ENCODE data around the gene TRIM26. TPM values are rescaled to one million over a fixed set of nuclear protein-coding genes. Genes with fewer than 3 reads are reported as not detected.
A peak's percentile ranks its signal among the peaks of the same experiment; 100 is the strongest.

TRIM26 gene
- polyA plus RNA-seq, 1 donor from 2014 or later = 70.6 TPM

DNA sequence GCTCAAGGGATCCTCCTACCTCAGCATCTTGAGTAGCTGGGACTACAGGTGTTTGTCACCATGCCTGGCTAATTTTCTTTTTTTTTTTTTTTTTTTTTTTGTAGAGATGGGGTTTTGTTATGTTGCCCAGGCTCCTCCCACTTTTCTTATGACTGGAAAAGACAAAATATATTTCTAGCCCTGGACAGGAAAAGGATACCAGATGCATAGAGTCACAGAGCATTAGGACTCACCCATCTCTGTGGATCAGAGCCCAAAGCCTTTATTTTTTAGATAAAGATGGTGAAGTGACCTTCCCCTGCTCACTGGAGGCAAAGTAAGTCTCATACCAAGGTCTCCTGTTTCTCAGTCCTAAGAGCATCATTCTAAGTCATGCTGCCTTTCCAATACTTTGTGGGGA is 55.6 kb downstream of the TRIM26 start:
- Mint-ChIP-seq H3K4me1 (peaks cover 0 to 3% (median 1%) of the 10 kb centered on the region in 3 donors), H3K27me3 (peaks cover 15% of the 10 kb centered on the region), H3K27ac (no peak overlapping the region), H3K4me3 (no peak overlapping the region), H3K9me3 (no peaks in the 10 kb centered on the region), H3K36me3 (peaks cover 2% of the 10 kb centered on the region)

DNA sequence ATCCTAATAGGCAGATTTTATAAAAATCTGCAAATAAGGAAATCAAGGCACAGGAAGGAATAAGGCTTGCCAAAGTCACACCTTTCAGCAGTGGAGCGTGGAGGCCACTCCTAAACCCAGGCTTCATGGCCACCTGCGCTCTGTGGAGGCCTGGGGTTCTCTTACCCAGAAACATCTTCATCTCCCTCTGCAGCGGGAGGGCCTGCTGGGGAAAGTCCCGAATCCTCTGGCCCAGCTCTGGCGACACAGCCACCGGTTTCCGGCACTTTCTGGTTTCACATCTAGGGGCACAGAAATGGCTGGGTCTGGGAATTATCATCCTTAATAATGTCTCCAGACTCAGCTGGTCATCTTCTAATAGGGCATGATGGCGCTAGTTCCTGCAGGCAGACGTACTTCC is 56.4 kb downstream of the TRIM26 start:
- Mint-ChIP-seq H3K4me1 (peaks cover 0 to 3% (median 0%) of the 10 kb centered on the region in 3 donors), H3K4me3 (no peak overlapping the region), H3K9me3 (no peaks in the 10 kb centered on the region), H3K27me3 (peaks cover 15% of the 10 kb centered on the region), H3K36me3 (peaks cover 2% of the 10 kb centered on the region), H3K27ac (no peak overlapping the region)

DNA sequence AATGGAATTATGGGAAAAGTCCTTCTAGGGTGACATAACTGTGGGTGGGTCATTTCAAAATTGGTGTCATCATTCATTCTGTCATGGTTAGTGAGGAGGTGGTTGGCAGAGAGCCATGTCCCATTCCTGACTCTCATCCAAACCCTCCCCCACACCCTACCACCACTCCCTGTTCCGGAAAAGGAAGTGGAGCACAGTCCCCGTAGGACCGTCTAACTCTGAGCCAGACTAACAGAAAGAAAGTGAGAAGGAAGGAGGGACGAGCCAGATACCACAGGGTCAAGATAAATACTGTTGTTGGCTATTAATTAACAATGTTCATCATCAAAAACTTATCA is 57.0 kb downstream of the TRIM26 start:
- H3K27me3 Mint-ChIP-seq = peaks cover 16% of the 10 kb centered on the region
- peak overlapping the region in 1 of 4 donors; percentile 61 for H3K4me3 Mint-ChIP-seq
- no peaks in the 10 kb centered on the region for H3K9me3 Mint-ChIP-seq
- H3K27ac Mint-ChIP-seq = no peak overlapping the region
- peaks cover 0 to 4% (median 0%) of the 10 kb centered on the region in 3 donors for H3K4me1 Mint-ChIP-seq
- peaks cover 2% of the 10 kb centered on the region for H3K36me3 Mint-ChIP-seq

DNA sequence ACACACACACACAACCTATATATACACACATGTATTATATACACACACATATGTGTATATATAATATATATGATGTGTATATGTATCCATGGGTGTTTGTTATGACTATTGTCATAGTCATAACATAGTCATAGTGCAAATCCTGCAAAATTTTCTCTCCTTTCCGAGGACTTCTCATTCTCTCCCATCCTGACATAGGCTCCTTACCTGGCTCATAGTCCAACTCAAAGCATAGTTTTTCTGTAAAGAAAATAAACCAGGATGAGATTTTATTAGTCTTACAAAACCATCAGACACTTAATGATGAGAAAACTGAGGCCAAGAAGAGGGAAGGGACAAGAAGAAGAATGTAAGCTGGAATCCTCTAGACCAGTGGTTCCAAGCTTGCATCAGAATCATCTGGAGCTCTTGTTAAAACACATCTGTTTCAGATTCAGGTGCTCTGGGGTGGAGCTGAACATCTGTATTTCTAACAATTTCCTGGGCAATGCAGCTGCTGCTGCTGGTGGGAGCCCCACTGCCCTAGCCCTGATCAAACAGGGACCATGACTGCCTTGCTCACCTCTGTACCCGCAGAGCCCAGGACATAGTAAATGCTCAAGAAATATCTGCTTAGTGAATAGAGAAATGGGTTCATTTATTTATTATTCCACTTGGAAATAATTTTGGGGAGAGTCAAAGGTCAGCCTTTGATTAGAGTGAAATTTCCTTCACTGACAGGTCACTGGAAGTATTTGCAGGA is 57.5 kb downstream of the TRIM26 start:
- Mint-ChIP-seq H3K4me3 (no peak overlapping the region), H3K27ac (no peak overlapping the region), H3K4me1 (peaks cover 0 to 4% (median 0%) of the 10 kb centered on the region in 3 donors), H3K27me3 (peaks cover 16% of the 10 kb centered on the region), H3K9me3 (no peaks in the 10 kb centered on the region), H3K36me3 (peaks cover 2% of the 10 kb centered on the region)

DNA sequence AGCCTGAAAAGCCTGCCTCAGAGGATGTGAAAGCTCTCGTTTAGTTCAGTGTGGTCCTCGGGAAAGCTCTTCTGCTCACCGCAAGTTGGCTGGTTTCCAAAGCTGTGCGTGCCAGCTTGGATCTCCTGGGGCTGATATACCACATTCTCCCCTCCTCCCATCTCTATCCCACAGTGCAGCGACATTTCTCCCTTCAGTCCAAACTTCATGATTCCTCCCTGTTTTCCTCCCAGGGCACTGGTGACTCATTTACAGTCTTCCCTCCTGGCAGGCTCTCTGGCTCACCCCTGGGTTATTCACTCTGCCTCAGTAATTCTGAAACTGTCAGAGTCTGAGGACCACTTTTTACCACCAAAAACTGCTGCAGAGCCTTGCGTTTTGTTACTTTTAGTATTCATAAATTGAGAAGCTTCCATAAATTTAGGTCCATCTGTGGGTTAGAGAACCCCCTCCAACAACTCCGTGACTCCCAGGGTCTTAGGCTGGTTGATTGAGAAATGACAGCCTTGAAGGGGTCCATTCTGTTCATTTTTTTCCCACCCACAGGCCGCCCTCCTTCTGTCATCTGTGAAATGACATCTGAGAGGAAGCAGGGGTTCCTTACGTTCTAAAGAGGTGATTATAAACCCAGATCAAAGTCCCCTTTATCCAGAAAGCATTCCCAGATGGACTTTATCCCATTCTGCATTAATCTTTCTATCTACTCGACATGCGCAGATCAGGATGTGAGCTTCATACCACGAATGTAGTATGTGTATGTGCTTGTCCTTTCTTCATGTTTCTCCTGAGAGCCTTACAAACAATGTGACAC is 58.3 kb downstream of the TRIM26 start:
- no peak overlapping the region for H3K27ac Mint-ChIP-seq
- no peaks in the 10 kb centered on the region for H3K9me3 Mint-ChIP-seq
- peaks cover 0 to 4% (median 0%) of the 10 kb centered on the region in 3 donors for H3K4me1 Mint-ChIP-seq
- peaks cover 2% of the 10 kb centered on the region for H3K36me3 Mint-ChIP-seq
- H3K4me3 Mint-ChIP-seq = peak overlapping the region in 1 of 4 donors; percentile 15
- peaks cover 14% of the 10 kb centered on the region for H3K27me3 Mint-ChIP-seq

DNA sequence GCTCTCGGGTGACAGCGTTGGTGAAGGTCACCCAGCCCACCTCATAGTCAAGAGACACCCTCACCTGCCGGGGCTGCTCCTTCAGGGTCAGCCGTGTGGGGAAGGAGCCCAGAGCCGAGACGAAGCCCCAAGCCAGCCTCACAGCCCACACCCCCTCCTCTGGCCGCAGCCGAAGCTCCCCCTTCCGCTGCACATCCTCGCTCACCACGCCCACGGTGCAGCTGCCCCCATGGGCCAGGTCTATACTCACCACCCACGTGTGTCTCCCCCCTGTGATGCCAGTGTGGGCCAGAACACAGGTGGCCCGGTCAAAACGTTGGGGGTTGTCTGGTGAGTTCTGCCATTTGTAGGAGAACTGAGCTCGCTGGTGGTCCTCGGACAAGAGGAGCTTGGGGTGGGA is 59.1 kb downstream of the TRIM26 start:
- H3K4me1 Mint-ChIP-seq = peaks cover 0 to 6% (median 0%) of the 10 kb centered on the region in 3 donors
- H3K27ac Mint-ChIP-seq = no peak overlapping the region
- H3K27me3 Mint-ChIP-seq = peaks cover 15% of the 10 kb centered on the region
- peaks cover 3% of the 10 kb centered on the region for H3K36me3 Mint-ChIP-seq
- no peak overlapping the region for H3K4me3 Mint-ChIP-seq
- no peaks in the 10 kb centered on the region for H3K9me3 Mint-ChIP-seq

DNA sequence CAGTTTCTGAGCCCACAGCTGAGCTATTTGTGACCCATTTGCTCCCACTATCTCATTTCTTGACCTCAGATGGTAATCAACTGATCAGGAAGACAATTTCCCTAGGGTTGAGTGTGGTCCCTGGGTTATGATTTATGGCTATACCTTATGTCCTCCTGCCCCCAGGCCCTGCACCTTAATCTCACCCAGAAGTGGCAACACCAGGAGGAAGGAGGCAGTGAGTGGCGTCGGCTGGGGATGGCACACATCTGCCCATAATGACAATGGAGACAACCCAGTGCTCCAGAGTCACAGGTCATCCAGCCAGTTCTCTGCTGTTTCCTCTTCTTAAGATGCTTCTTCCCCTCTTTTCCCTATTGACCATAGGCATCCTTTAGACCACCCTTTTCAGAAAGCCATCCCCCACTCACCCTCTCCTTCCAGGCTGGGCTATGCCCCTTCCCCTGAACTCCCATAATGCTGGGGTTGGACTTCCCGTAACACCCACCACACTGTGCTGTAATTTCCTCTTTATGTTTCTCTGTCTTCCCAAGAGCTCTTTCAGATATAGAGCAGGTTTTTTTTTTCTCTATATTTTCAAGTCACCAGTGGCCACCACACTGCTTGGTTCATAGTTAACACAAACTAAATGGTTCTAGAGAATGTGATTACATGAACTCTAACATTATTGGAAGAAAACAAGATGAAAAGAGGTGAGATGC is 60.1 kb downstream of the TRIM26 start:
- Mint-ChIP-seq H3K4me1 (peaks cover 0 to 6% (median 0%) of the 10 kb centered on the region in 3 donors), H3K36me3 (peaks cover 3% of the 10 kb centered on the region), H3K27ac (no peak overlapping the region), H3K9me3 (no peaks in the 10 kb centered on the region), H3K27me3 (peaks cover 18% of the 10 kb centered on the region), H3K4me3 (no peak overlapping the region)

DNA sequence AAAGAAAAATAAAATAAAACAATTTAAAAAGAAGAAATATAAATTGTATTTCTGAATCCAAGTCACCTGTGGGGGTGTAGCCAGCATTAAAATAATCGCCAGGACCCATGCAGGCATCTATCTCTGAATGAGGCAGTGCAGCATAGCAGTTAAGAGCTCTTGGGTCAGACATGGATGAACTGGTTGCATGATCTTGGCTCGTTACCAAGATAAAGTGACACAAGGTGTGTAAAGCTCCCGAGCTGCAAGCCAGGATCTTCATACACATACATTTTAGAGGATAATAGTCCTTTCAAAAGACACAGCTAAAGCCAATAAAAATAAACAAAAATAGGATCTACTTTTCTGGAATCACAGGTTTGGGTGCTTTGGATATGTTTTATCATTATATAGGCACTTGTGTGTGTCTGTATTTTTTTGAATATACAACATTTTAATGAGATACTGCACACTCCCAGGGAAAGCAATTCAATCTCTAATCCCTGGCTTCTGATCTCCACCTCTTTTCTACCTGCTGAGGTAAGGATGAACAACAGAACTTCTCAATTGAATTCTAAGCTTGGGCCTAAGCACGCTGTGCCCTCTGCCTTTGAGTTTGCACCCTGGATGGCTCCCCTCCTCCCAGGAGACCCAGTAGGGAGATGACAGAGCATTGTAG is 61.1 kb downstream of the TRIM26 start:
- Mint-ChIP-seq H3K4me1 (peaks cover 0 to 4% (median 0%) of the 10 kb centered on the region in 3 donors), H3K9me3 (peaks cover 0 to 2% (median 0%) of the 10 kb centered on the region in 3 donors), H3K27me3 (peaks cover 22% of the 10 kb centered on the region), H3K36me3 (peaks cover 1% of the 10 kb centered on the region), H3K27ac (no peak overlapping the region), H3K4me3 (no peak overlapping the region)

DNA sequence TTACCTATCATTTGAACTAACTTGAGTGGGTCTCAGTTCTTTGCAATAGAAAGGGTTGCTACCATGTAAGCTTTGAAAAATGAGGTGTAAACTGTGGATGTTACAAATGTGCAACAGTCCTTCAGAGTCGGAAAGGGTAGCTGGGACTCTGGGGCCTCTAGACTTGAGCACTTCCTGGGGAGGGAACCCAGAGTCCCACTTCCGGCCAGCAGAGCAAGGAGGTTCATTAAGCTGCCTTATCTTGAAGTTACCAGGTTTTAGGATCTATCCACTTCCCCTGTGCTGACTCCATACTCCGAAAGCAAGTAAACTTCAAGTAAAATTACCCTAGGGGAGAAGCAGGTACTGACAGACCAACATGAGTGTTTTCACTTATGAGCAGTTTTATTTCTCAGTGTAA is 61.6 kb downstream of the TRIM26 start:
- Mint-ChIP-seq H3K9me3 (peaks cover 0 to 2% (median 0%) of the 10 kb centered on the region in 3 donors), H3K27ac (no peak overlapping the region), H3K36me3 (peaks cover 1% of the 10 kb centered on the region), H3K4me3 (no peak overlapping the region), H3K27me3 (peaks cover 23% of the 10 kb centered on the region), H3K4me1 (peaks cover 0 to 4% (median 0%) of the 10 kb centered on the region in 3 donors)

DNA sequence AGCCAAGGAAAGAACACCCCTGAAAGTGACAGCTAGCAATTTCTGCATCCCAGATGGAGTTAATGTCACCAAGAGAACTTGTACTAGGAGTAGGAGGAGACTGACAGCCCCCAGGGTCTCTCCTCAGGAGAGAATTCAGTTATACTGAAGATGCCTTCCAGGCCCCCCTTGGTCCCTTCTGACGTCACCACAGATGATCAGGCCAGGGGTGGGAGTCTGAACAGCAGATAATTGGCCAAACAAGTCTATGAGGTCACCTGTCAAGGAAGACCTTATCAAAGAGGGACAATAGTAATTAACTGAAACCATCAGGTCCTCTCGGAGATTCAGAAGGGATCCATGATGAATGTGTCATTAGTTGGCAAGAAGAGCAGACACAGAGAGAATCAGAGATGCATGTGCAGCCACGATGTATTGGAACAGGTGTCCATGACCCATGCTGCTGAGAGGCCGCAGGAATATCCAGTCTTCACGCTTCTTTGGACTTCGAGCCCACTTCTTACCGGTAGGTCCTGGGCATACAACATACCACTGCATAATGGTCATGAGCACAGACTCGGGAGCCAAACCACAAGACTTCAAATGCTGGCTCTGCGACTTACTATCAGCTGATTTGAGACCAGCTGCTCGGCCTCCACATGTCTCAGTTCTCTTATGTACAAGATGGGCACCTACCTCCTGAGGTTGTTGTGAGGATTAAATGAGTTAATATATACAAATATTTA is 62.4 kb downstream of the TRIM26 start:
- no peak overlapping the region for H3K27ac Mint-ChIP-seq
- H3K36me3 Mint-ChIP-seq = peaks cover 1% of the 10 kb centered on the region
- peaks cover 24% of the 10 kb centered on the region for H3K27me3 Mint-ChIP-seq
- H3K4me3 Mint-ChIP-seq = no peak overlapping the region
- peaks cover 0 to 2% (median 0%) of the 10 kb centered on the region in 3 donors for H3K9me3 Mint-ChIP-seq
- H3K4me1 Mint-ChIP-seq = peaks cover 0 to 4% (median 0%) of the 10 kb centered on the region in 3 donors

DNA sequence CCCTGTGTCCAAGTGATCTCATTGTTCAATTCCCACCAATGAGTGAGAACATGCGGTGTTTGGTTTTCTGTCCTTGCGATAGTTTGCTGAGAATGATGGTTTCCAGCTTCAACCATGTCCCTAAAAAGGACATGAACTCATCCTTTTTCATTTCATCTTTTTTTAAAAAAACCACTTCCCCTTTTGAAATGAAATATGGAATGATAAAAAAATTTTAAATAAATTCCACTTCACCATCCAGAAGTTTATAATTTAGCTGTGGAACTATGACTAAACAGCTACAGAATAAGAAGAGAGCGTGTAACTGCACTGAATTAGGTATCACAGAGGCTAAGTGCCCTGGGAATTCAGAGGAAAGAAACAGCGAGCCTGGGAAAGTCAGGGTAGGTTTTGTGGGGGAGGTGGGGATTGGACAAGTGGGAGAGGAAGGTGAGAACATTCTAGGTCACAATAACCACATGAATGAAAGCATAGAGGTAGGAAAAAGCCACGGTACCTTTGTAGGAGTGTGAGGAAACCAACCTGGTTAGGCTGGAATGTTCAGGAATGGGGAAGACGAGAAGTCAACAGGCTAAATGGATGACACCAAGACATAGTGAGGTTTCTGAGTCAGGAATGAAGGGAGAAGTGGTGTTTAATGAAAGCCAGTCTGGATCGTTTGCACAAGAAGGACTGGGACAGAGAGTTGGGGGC is 63.2 kb downstream of the TRIM26 start:
- H3K4me1 Mint-ChIP-seq = peaks cover 0 to 4% (median 0%) of the 10 kb centered on the region in 3 donors
- peak overlapping the region in 1 of 3 donors; percentile 57 for H3K27ac Mint-ChIP-seq
- H3K4me3 Mint-ChIP-seq = no peak overlapping the region
- peaks cover 0 to 2% (median 0%) of the 10 kb centered on the region in 3 donors for H3K9me3 Mint-ChIP-seq
- peaks cover 26% of the 10 kb centered on the region for H3K27me3 Mint-ChIP-seq
- H3K36me3 Mint-ChIP-seq = peaks cover 1% of the 10 kb centered on the region

DNA sequence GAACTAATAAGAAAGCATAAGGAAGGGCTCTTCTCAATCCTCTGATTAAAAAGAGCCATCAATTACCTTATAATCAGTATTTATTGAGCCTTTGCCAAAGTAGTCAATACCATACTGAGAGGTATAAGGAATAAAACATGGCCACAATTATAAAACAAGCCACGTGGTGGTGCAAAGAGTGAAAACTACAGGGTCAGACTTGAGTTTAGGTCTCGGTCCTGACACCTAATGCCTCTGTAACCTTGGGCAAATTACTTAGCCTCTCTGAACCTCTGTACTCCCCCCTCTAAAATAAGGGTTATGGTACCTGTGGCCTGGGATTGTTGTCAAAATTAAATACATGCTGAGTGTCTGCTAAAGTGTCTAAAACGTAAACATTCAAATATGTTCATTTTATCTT is 64.0 kb downstream of the TRIM26 start:
- H3K27ac Mint-ChIP-seq = no peak overlapping the region
- peaks cover 1% of the 10 kb centered on the region for H3K36me3 Mint-ChIP-seq
- peaks cover 0 to 4% (median 0%) of the 10 kb centered on the region in 3 donors for H3K4me1 Mint-ChIP-seq
- peaks cover 0 to 2% (median 0%) of the 10 kb centered on the region in 3 donors for H3K9me3 Mint-ChIP-seq
- peaks cover 25% of the 10 kb centered on the region for H3K27me3 Mint-ChIP-seq
- no peak overlapping the region for H3K4me3 Mint-ChIP-seq

DNA sequence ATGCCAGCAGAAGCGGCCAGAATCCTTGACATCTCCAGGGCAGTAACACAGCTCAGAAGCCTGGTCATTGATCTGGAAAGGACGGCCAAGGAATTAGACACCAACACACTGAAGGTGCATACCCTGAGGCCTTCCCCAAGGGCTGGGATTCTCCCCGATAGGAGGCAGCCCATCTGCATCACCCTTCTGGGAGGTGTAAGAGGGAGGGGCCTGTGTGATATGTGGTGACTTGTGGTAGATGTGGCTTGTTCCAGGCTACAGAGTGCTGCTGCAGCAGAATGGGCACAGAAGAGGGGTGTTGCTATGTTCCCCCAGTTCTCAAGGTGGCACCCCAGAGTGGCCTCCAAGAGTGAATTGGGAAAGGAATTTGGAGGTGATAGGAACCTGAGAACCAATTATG is 66.1 kb downstream of the TRIM26 start:
- Mint-ChIP-seq H3K4me1 (peaks cover 0 to 3% (median 0%) of the 10 kb centered on the region in 3 donors), H3K27me3 (peaks cover 23% of the 10 kb centered on the region), H3K4me3 (no peak overlapping the region), H3K9me3 (peaks cover 0 to 2% (median 0%) of the 10 kb centered on the region in 3 donors), H3K27ac (no peak overlapping the region), H3K36me3 (peaks cover 1% of the 10 kb centered on the region)

Data from IgD-negative memory B cell (primary cell).